ENCODE data around the gene SHB. TPM values are rescaled to one million over a fixed set of nuclear protein-coding genes. Genes with fewer than 3 reads are reported as not detected.
A peak's percentile ranks its signal among the peaks of the same experiment; 100 is the strongest.

SHB gene
- total RNA-seq, 4 donors from 2014 or later: 9.7 to 17.5 (median 14.2) TPM

DNA sequence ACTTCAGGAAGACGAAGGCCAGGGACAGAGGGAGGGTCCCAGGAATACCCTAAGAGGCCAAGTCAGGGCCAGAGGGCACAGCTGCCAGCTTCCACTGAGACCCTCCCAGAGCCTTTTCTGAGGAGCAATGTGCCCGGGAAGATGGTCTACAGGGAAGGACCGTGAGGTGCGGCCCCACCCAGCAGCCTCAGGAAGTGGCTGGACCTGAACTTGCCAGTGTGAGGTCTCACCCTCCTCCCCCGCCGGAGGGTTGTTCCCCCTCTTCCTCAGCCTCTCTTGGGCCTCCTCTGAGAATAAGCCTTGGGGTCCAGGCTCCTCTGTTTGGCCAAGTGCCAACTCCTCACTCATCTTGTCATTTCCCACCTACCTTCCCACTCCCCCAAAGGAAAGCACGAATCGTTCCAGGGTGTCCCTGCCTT lies 151.7 kb downstream of the SHB start:
- peak overlapping the region in 3 of 4 donors; percentile 72 to 76 (median 76) for H3K27ac ChIP-seq
- no peaks in the 10 kb centered on the region for H3K27me3 ChIP-seq
- H3K9me3 ChIP-seq: no peaks in the 10 kb centered on the region
- no peak for TF ChIP-seq EP300 (IDR thresholded peaks at IDR 0.05)
- TF ChIP-seq POLR2AphosphoS5 (IDR thresholded peaks at IDR 0.05): no peak
- TF ChIP-seq, protein P1, sequence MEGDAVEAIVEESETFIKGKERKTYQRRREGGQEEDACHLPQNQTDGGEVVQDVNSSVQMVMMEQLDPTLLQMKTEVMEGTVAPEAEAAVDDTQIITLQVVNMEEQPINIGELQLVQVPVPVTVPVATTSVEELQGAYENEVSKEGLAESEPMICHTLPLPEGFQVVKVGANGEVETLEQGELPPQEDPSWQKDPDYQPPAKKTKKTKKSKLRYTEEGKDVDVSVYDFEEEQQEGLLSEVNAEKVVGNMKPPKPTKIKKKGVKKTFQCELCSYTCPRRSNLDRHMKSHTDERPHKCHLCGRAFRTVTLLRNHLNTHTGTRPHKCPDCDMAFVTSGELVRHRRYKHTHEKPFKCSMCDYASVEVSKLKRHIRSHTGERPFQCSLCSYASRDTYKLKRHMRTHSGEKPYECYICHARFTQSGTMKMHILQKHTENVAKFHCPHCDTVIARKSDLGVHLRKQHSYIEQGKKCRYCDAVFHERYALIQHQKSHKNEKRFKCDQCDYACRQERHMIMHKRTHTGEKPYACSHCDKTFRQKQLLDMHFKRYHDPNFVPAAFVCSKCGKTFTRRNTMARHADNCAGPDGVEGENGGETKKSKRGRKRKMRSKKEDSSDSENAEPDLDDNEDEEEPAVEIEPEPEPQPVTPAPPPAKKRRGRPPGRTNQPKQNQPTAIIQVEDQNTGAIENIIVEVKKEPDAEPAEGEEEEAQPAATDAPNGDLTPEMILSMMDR (IDR thresholded peaks at IDR 0.05): no peak
- H3K4me3 ChIP-seq: no peak overlapping the region
- 51 to 60% methylated on average over 1 to 3 of the region's 8 CpGs for WGBS, 2 donors (ENCODE audit: low coverage in 1 of 2)
- peaks cover 0 to 26% of the 10 kb centered on the region in 2 donors for H3K36me3 ChIP-seq
- peaks cover 0 to 37% (median 9%) of the 10 kb centered on the region in 3 donors for H3K4me1 ChIP-seq
- no peak for ATAC-seq

DNA sequence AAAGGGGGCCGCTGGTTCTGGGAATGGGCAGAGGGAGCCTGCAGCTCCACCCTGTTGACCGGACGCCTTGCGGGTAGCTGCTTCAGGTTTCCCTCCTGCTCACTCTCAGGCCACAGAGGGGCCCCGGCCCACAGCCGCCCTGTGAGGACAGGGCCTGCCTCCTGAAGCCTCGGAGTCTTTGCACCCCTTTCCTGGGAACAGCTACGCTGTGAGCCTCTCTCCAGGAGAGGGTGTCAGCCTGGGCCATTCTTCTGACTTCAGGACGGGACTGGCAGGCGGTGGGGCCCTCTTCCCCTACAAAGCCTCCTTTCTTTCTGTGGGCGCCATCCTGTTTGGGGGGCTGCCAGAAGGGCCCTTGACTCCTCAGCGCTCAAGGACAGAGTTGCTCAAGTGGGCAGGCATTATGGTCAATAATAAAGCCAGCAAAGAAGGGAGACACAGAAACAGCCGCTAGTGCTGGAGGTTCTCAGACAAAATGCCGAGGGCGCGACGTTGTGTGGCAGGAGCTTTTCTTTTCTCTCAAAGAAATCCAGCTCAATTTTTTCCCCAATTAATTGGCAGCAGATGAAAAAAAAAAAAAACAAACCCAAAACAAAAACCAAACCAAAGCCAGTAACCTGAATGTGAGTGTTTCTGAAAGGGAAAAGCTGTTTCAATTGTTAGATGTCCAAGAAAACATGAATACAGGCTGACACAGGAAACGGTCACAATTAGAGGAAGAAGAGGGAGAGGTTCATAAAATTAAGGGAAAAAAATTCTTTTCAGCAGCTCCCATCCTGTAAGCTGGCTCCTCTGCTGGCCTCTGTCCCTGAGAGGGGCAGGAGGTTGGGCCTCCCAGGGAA lies 152.3 kb downstream of the SHB start:
- Histone ChIP-seq H3K9me3 (no peaks in the 10 kb centered on the region), H3K36me3 (peaks cover 0 to 26% of the 10 kb centered on the region in 2 donors), H3K4me3 (no peak overlapping the region), H3K27ac (peak overlapping the region in 3 of 4 donors; percentile 72 to 76 (median 76)), H3K4me1 (peaks cover 0 to 37% (median 9%) of the 10 kb centered on the region in 3 donors), H3K27me3 (no peaks in the 10 kb centered on the region)
- TF ChIP-seq POLR2AphosphoS5 (IDR thresholded peaks at IDR 0.05) (no peak), EP300 (IDR thresholded peaks at IDR 0.05) (no peak)
- WGBS, 2 donors (ENCODE audit: low coverage in 1 of 2): 42 to 68% methylated on average over 4 of the region's 18 CpGs
- peak; percentile 6 for ATAC-seq

DNA sequence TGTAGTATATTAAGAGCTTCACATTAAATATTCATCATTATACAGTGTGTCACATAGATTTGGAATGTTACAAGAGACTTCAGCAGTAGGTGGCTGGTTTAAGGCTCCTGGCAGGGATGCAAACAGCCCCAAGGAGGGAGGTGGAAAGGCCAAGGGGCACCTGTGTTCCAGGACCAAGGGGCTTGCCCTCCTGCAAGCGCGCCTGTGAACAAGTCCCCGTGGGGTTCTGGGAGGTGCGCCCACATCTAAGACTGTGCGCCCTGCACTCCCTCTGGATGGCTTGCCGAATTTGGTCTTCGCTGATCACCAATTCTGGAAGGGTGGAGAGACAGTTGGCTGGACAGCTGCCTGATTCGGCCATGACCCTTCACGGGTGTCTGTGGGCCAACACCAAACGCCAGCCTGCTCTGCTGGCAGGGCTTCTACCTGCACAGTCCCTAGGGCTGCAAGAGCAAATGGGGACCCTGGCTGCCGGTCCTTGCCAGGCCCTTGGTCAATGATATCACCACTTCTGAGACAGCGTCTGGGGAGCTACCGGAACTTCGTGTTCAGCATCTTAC lies 153.0 kb downstream of the SHB start:
- H3K9me3 ChIP-seq: no peaks in the 10 kb centered on the region

DNA sequence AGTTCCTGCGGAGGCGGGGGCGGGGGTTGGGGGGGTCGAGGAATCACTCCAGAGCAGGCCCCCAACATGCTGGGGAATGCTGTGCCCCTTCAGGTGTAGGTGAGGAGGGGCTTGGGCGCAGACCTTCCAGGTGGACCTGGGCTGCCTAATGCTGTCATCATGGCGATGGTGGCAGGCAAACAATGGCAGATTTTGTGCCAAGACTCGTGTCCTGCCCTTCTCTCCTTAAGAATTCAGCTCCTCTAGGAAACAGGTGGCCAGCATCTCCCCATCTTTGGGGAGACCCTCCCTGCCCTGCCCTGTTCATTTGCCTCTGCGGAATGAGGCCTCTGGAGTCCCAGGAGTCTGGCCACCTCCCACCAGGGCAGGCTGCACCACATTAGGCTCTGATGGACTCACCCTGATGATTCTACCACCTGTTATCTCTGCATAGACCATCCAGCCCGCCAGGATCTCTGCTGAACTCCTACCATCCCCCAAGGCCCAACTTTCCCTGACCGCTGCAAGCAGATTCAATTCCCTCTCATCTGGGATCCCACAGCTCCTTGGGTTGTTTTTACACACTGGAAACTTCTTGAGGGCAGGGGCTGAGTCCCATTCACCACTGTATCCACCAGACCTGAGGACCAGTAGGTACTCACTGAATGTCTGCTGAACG lies 154.2 kb downstream of the SHB start:
- Histone ChIP-seq H3K27ac (no peak overlapping the region), H3K27me3 (no peaks in the 10 kb centered on the region), H3K9me3 (no peaks in the 10 kb centered on the region), H3K4me3 (no peak overlapping the region), H3K36me3 (peaks cover 0 to 26% of the 10 kb centered on the region in 2 donors), H3K4me1 (peaks cover 0 to 37% (median 9%) of the 10 kb centered on the region in 3 donors)
- TF ChIP-seq POLR2A (IDR thresholded peaks at IDR 0.05): no peak
- TF ChIP-seq EP300 (IDR thresholded peaks at IDR 0.05): no peak
- TF ChIP-seq POLR2AphosphoS5 (IDR thresholded peaks at IDR 0.05): no peak
- TF ChIP-seq, protein P1 (IDR thresholded peaks at IDR 0.05): no peak
- 75 to 100% methylated on average over 2 to 7 of the region's 11 CpGs for WGBS, 2 donors (ENCODE audit: low coverage in 1 of 2)
- ATAC-seq: no peak

More for the DNA sequence above, 153.0 kb downstream of the SHB start:
- H3K27me3 ChIP-seq: no peaks in the 10 kb centered on the region
- peak overlapping the region in 3 of 4 donors; percentile 46 to 76 (median 72) for H3K27ac ChIP-seq
- peaks cover 0 to 37% (median 9%) of the 10 kb centered on the region in 3 donors for H3K4me1 ChIP-seq
- H3K4me3 ChIP-seq: no peak overlapping the region
- WGBS, 2 donors (ENCODE audit: low coverage in 1 of 2): 69 to 75% methylated on average over 4 to 7 of the region's 14 CpGs
- H3K36me3 ChIP-seq: peaks cover 0 to 26% of the 10 kb centered on the region in 2 donors
- TF ChIP-seq POLR2A (IDR thresholded peaks at IDR 0.05): no peak
- TF ChIP-seq, protein P1 (IDR thresholded peaks at IDR 0.05): no peak
- no peak for TF ChIP-seq EP300 (IDR thresholded peaks at IDR 0.05)
- no peak for TF ChIP-seq POLR2AphosphoS5 (IDR thresholded peaks at IDR 0.05)
- no peak for ATAC-seq

DNA sequence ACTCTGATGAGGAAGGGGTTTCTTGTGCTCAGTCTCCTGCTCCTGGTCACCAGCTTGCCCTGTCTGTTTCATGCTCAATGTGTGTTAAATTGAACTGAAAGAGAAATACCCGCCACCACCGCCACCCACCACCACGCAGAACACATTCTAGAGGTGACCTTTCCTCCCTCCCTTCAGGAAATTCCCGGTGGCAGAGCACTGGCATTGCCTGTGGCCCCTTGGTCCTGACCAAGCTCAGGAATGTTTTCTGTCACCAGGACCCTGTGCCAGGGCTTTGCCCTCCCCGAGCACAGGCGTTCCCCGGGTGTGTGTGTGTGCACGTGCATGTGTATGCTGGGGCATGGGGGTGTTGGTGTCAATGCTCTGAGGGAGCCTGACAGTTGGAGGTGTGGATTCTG lies 154.9 kb downstream of the SHB start:
- ATAC-seq: no peak
- H3K9me3 ChIP-seq: no peaks in the 10 kb centered on the region

More for the DNA sequence above, 154.9 kb downstream of the SHB start:
- Histone ChIP-seq H3K36me3 (peaks cover 0 to 19% of the 10 kb centered on the region in 2 donors), H3K4me1 (peaks cover 0 to 37% (median 9%) of the 10 kb centered on the region in 3 donors), H3K27ac (no peak overlapping the region), H3K27me3 (no peaks in the 10 kb centered on the region), H3K4me3 (no peak overlapping the region)
- TF ChIP-seq, protein P1 (IDR thresholded peaks at IDR 0.05): no peak
- TF ChIP-seq POLR2A (IDR thresholded peaks at IDR 0.05) (no peak), EP300 (IDR thresholded peaks at IDR 0.05) (no peak), POLR2AphosphoS5 (IDR thresholded peaks at IDR 0.05) (no peak)
- WGBS, 2 donors (ENCODE audit: low coverage in 1 of 2): no CpG with 5 or more reads among the region's 8 CpGs
